Small intestine (tissue), 7 donors: ENCODE results near the gene FHIT. TPM values are rescaled to one million over a fixed set of nuclear protein-coding genes. Genes with fewer than 3 reads are reported as not detected.

Experiments
- DNase-seq, 2 donors: peaks; one replicate each; pipeline versions ENCODE4 v3.0.0 to v3.0.0-alpha.2; 2013
- FAIRE-seq: peaks from 2 replicates; lab custom pipeline; 2012; peaks lifted over from hg19 to GRCh38; lab: Jason Lieb, UNC
- H3K27ac ChIP-seq, 3 donors: one replicate each; pipeline ENCODE4 v1.5.1; 2013; ENCODE audit warnings: low read length in 2 of 3, mild to moderate bottlenecking in 2 of 3, control low read depth in 1 of 3, inconsistent platforms in 1 of 3, low read depth in 1 of 3, moderate library complexity in 1 of 3
- H3K27me3 ChIP-seq, 3 donors: one replicate each; pipeline ENCODE4 v1.6.1; 2013; ENCODE audit warnings: low read length in 3 of 3, inconsistent platforms in 1 of 3; ENCODE audit not compliant: control insufficient read depth in 3 of 3, insufficient read depth in 3 of 3
- H3K36me3 ChIP-seq, 3 donors: one replicate each; pipeline ENCODE4 v1.6.1; 2013; ENCODE audit warnings: low read length in 3 of 3, inconsistent platforms in 1 of 3, low read depth in 1 of 3, mild to moderate bottlenecking in 1 of 3, moderate library complexity in 1 of 3; ENCODE audit not compliant: control insufficient read depth in 3 of 3, insufficient read depth in 2 of 3
- H3K4me1 ChIP-seq, 3 donors: one replicate each; pipeline ENCODE4 v1.6.1; 2013; ENCODE audit warnings: low read length in 2 of 3, inconsistent platforms in 1 of 3, low read depth in 1 of 3, mild to moderate bottlenecking in 1 of 3, moderate library complexity in 1 of 3; ENCODE audit not compliant: control insufficient read depth in 3 of 3, insufficient read depth in 2 of 3
- H3K4me3 ChIP-seq, 3 donors: one replicate each; pipeline ENCODE4 v1.5.1; 2013; ENCODE audit warnings: low read length in 3 of 3, control low read depth in 1 of 3, inconsistent platforms in 1 of 3, low read depth in 1 of 3, mild to moderate bottlenecking in 1 of 3, moderate library complexity in 1 of 3
- H3K9me3 ChIP-seq, 2 donors: one replicate each; pipeline ENCODE4 v1.6.1; 2013; ENCODE audit warnings: low read depth in 1 of 2, low read length in 1 of 2; ENCODE audit not compliant: control insufficient read depth in 2 of 2, insufficient read depth in 1 of 2
- WGBS, 3 donors: extraction: QIAGEN DNeasy Blood & Tissue Kit; methylation state at CpG; one replicate each; pipeline ENCODE4 v1.1.7; 2013; 5-methylcytosine and 5-hydroxymethylcytosine counted together
- polyA plus RNA-seq, 4 donors: library from polyadenylated mRNA; stranded (reverse) in 3 of 4; unstranded in 1 of 4; fragments of 200-250 nt in 3 of 4; fragments of 120-200 nt in 1 of 4; gene quantifications; one replicate each; pipeline versions ENCODE4 v1.2.1 to v1.2.3, GENCODE V29; 2013
- donor health status: healthy with polysubstance abuse.
- donor health status: control.
- donor health status: control.
- donor health status: Bipolar disorder and iron deficiency.
- donor health status: healthy.

The FHIT gene
- polyA plus RNA-seq, 4 donors, result 4.4 to 30.4 (median 7.0) TPM

- Histone ChIP-seq H3K27ac (no peak overlapping the region), H3K9me3 (peaks cover 0 to 8% of the 10 kb centered on the region in 2 donors), H3K4me1 (no peaks in the 10 kb centered on the region), H3K27me3 (no peaks in the 10 kb centered on the region), H3K36me3 (no peaks in the 10 kb centered on the region), H3K4me3 (no peak overlapping the region)
- 87 to 90% (median 89%) methylated on average over 9 of the region's 9 CpGs for WGBS, 3 donors
- FAIRE-seq (no peak), DNase-seq (no peak)
Observed at GRCh38 chr3:60514085-60514649, 737.1 kb downstream of the FHIT start.

GRCh38 chr3:60513241-60513640 lies 738.0 kb downstream of the FHIT start:
- no peaks in the 10 kb centered on the region for H3K36me3 ChIP-seq
- H3K4me1 ChIP-seq, result no peaks in the 10 kb centered on the region
- FAIRE-seq (no peak), DNase-seq (no peak)
- H3K27me3 ChIP-seq, result no peaks in the 10 kb centered on the region
- no peak overlapping the region for H3K4me3 ChIP-seq
- H3K9me3 ChIP-seq, result peaks cover 0 to 8% of the 10 kb centered on the region in 2 donors
- H3K27ac ChIP-seq, result no peak overlapping the region

- no peak for DNase-seq
- H3K4me3 ChIP-seq, result no peak overlapping the region
- 66 to 77% (median 69%) methylated on average over 1 of the region's 1 CpG for WGBS, 3 donors
- H3K9me3 ChIP-seq, result peaks cover 0 to 8% of the 10 kb centered on the region in 2 donors
- H3K36me3 ChIP-seq, result no peaks in the 10 kb centered on the region
- no peaks in the 10 kb centered on the region for H3K27me3 ChIP-seq
- H3K27ac ChIP-seq, result no peak overlapping the region
- no peaks in the 10 kb centered on the region for H3K4me1 ChIP-seq
- no peak for FAIRE-seq
Observed at GRCh38 chr3:60512506-60512905, 738.7 kb downstream of the FHIT start.

GRCh38 chr3:60509471-60509870 lies 741.8 kb downstream of the FHIT start:
- Histone ChIP-seq H3K27me3 (no peaks in the 10 kb centered on the region), H3K36me3 (no peaks in the 10 kb centered on the region), H3K27ac (no peak overlapping the region), H3K9me3 (peaks cover 0 to 10% of the 10 kb centered on the region in 2 donors), H3K4me3 (no peak overlapping the region), H3K4me1 (no peaks in the 10 kb centered on the region)
- WGBS, 3 donors, result 90 to 91% (median 90%) methylated on average over 2 of the region's 2 CpGs
- FAIRE-seq (no peak), DNase-seq (no peak)

GRCh38 chr3:60504827-60505457 lies 746.3 kb downstream of the FHIT start:
- no peaks in the 10 kb centered on the region for H3K36me3 ChIP-seq
- H3K27ac ChIP-seq, result no peak overlapping the region
- no peak overlapping the region for H3K4me3 ChIP-seq
- DNase-seq (no peak), FAIRE-seq (no peak)
- H3K27me3 ChIP-seq, result no peaks in the 10 kb centered on the region
- H3K4me1 ChIP-seq, result no peaks in the 10 kb centered on the region
- peaks cover 0 to 2% of the 10 kb centered on the region in 2 donors for H3K9me3 ChIP-seq
- 86 to 97% (median 87%) methylated on average over 1 of the region's 1 CpG for WGBS, 3 donors

- H3K4me1 ChIP-seq, result no peaks in the 10 kb centered on the region
- DNase-seq, result no peak
- H3K4me3 ChIP-seq, result no peak overlapping the region
- 89 to 97% (median 93%) methylated on average over 6 of the region's 6 CpGs for WGBS, 3 donors
- H3K27me3 ChIP-seq, result no peaks in the 10 kb centered on the region
- H3K36me3 ChIP-seq, result no peaks in the 10 kb centered on the region
- FAIRE-seq, result no peak
- no peak overlapping the region for H3K27ac ChIP-seq
- no peaks in the 10 kb centered on the region for H3K9me3 ChIP-seq
Observed at GRCh38 chr3:60501314-60501713, 749.9 kb downstream of the FHIT start.

- H3K36me3 ChIP-seq, result no peaks in the 10 kb centered on the region
- no peaks in the 10 kb centered on the region for H3K27me3 ChIP-seq
- no peak overlapping the region for H3K27ac ChIP-seq
- 65 to 74% (median 70%) methylated on average over 1 of the region's 1 CpG for WGBS, 3 donors
- no peaks in the 10 kb centered on the region for H3K4me1 ChIP-seq
- H3K9me3 ChIP-seq, result no peaks in the 10 kb centered on the region
- FAIRE-seq (no peak), DNase-seq (no peak)
- no peak overlapping the region for H3K4me3 ChIP-seq
Observed at GRCh38 chr3:60497902-60498301, 753.4 kb downstream of the FHIT start.

GRCh38 chr3:60490992-60491391 lies 760.3 kb downstream of the FHIT start:
- H3K27me3 ChIP-seq, result no peaks in the 10 kb centered on the region
- WGBS, 3 donors, result 68 to 73% (median 71%) methylated on average over 2 of the region's 2 CpGs
- H3K36me3 ChIP-seq, result no peaks in the 10 kb centered on the region
- no peak overlapping the region for H3K4me3 ChIP-seq
- FAIRE-seq, result no peak
- no peak overlapping the region for H3K27ac ChIP-seq
- H3K9me3 ChIP-seq, result no peaks in the 10 kb centered on the region
- DNase-seq, result no peak
- H3K4me1 ChIP-seq, result peaks cover 0 to 5% (median 2%) of the 10 kb centered on the region in 3 donors

- FAIRE-seq (no peak), DNase-seq (no peak)
- no peaks in the 10 kb centered on the region for H3K27me3 ChIP-seq
- no peaks in the 10 kb centered on the region for H3K4me1 ChIP-seq
- no peak overlapping the region for H3K27ac ChIP-seq
- peaks cover 0 to 4% of the 10 kb centered on the region in 2 donors for H3K9me3 ChIP-seq
- H3K4me3 ChIP-seq, result no peak overlapping the region
- no peaks in the 10 kb centered on the region for H3K36me3 ChIP-seq
- 50 to 73% (median 64%) methylated on average over 2 of the region's 2 CpGs for WGBS, 3 donors
Observed at GRCh38 chr3:60475096-60475495, 776.2 kb downstream of the FHIT start.
